Measurements from ENCODE around the gene PACSIN2. TPM values are rescaled to one million over a fixed set of nuclear protein-coding genes. Genes with fewer than 3 reads are reported as not detected.

The PACSIN2 gene
- total RNA-seq, 1 donor from 2014 or later, result 49.8 TPM

DNA sequence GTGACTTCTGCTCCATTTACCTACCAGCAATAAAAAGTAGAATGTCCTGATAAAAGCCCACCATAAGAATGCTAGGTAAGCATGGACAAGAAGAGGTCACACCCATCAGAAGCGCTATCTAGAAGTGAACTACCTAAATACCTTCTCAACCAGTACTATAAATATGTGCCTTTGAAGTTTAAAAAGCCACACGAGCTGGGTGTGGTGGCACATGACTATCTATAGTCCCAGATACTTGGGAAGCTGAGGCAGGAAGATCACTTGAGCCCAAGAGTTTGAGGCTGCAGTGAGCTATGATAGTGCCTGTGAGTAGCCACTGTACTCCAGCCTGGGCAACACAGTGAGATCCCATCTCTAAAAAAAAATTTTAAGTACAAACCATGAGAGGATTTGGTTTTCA lies 66.7 kb downstream of the PACSIN2 start:
- no peaks in the 10 kb centered on the region for H3K27me3 ChIP-seq (ENCODE audit: control insufficient read depth, insufficient read depth, low read length)
- no peak for DNase-seq (ENCODE audit: low read depth)
- no peak overlapping the region for H3K4me3 ChIP-seq (ENCODE audit: low read depth, low read length)
- H3K36me3 ChIP-seq (ENCODE audit: control insufficient read depth, insufficient read depth, low read length), result peaks cover 2% of the 10 kb centered on the region
- FAIRE-seq, result no peak
- TF ChIP-seq, protein P1, sequence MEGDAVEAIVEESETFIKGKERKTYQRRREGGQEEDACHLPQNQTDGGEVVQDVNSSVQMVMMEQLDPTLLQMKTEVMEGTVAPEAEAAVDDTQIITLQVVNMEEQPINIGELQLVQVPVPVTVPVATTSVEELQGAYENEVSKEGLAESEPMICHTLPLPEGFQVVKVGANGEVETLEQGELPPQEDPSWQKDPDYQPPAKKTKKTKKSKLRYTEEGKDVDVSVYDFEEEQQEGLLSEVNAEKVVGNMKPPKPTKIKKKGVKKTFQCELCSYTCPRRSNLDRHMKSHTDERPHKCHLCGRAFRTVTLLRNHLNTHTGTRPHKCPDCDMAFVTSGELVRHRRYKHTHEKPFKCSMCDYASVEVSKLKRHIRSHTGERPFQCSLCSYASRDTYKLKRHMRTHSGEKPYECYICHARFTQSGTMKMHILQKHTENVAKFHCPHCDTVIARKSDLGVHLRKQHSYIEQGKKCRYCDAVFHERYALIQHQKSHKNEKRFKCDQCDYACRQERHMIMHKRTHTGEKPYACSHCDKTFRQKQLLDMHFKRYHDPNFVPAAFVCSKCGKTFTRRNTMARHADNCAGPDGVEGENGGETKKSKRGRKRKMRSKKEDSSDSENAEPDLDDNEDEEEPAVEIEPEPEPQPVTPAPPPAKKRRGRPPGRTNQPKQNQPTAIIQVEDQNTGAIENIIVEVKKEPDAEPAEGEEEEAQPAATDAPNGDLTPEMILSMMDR (IDR thresholded peaks at IDR 0.05; ENCODE audit: insufficient read depth, low read length, severe bottlenecking), result no peak

DNA sequence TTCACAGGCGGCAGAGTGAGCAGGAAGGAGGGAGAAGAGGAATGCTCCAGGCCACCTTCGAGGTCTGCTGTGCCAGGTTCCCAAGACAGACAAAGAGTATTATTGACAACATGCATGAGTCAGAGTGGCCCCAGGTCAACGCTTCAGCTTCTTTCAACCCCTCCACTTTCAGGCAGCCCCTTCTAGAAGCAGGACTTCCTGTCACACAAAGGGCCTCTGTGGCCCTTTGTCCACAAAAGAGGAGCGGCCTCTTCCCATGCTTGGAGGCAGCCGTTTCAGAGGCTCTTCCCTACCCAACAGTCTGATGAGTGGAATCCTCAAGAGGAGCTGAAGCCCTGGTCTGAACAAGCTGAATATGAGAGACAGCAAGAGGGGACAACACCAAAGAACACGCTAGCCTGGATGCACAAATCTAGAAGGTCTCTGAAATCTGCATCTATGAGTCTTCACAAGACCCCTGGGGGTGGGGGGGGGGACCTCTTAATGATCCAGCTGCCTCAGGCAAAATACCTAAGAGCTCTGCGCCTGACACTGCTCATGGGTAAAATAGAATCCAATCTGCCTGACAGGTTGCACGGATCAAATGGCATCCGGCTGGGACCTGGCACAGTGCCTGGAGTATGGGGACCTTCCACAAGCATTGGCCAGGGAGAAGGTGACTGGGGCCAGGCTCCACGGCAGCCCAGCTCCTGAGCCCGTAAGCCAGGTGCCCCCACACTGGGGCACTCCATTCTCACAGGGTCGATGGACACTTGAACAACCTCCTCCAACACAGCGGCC lies 67.5 kb downstream of the PACSIN2 start:
- TF ChIP-seq, protein P1 (IDR thresholded peaks at IDR 0.05; ENCODE audit: insufficient read depth, low read length, severe bottlenecking), result no peak
- Histone ChIP-seq H3K4me3 (ENCODE audit: low read depth, low read length) (no peak overlapping the region), H3K36me3 (ENCODE audit: control insufficient read depth, insufficient read depth, low read length) (peaks cover 3% of the 10 kb centered on the region), H3K27me3 (ENCODE audit: control insufficient read depth, insufficient read depth, low read length) (no peaks in the 10 kb centered on the region)
- DNase-seq (ENCODE audit: low read depth), result peak; percentile 52
- no peak for FAIRE-seq

GRCh38 chr22:42946546-42947198 lies 68.3 kb downstream of the PACSIN2 start:
- Histone ChIP-seq H3K4me3 (ENCODE audit: low read depth, low read length) (no peak overlapping the region), H3K36me3 (ENCODE audit: control insufficient read depth, insufficient read depth, low read length) (peaks cover 3% of the 10 kb centered on the region), H3K27me3 (ENCODE audit: control insufficient read depth, insufficient read depth, low read length) (no peaks in the 10 kb centered on the region)
- no peak for FAIRE-seq
- no peak for DNase-seq (ENCODE audit: low read depth)
- TF ChIP-seq, protein P1 (IDR thresholded peaks at IDR 0.05; ENCODE audit: insufficient read depth, low read length, severe bottlenecking), result no peak

DNA sequence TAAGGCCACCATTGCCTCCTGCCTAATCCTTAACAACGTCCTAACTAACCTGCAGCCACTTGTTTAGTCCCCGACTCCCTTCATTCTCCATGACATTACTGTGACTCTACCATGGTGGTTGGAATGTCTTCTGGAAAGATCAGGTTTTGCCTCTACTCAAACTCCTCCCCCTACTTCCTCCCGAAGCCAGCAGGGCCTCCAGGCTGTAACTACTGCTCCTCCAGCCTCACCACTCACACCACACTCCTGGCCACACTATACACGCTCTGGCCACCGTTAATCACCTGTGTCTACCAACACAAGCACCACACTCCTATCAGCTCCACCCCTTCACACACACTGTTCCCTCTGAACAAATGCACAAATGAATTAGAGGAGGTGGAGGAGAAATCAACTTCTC lies 69.2 kb downstream of the PACSIN2 start:
- Histone ChIP-seq H3K36me3 (ENCODE audit: control insufficient read depth, insufficient read depth, low read length) (peaks cover 3% of the 10 kb centered on the region), H3K4me3 (ENCODE audit: low read depth, low read length) (no peak overlapping the region), H3K27me3 (ENCODE audit: control insufficient read depth, insufficient read depth, low read length) (no peaks in the 10 kb centered on the region)
- no peak for FAIRE-seq
- DNase-seq (ENCODE audit: low read depth), result no peak
- TF ChIP-seq, protein P1 (IDR thresholded peaks at IDR 0.05; ENCODE audit: insufficient read depth, low read length, severe bottlenecking), result no peak

- H3K36me3 ChIP-seq (ENCODE audit: control insufficient read depth, insufficient read depth, low read length), result peaks cover 3% of the 10 kb centered on the region
- H3K27me3 ChIP-seq (ENCODE audit: control insufficient read depth, insufficient read depth, low read length), result no peaks in the 10 kb centered on the region
- FAIRE-seq (no peak), DNase-seq (ENCODE audit: low read depth) (no peak)
- H3K4me3 ChIP-seq (ENCODE audit: low read depth, low read length), result no peak overlapping the region
- TF ChIP-seq, protein P1 (IDR thresholded peaks at IDR 0.05; ENCODE audit: insufficient read depth, low read length, severe bottlenecking), result no peak
Measured at GRCh38 chr22:42945027-42945426, 69.9 kb downstream of the PACSIN2 start.

All from bronchial epithelial cell (primary cell).